H1 (cell line): Measurements from ENCODE around the gene CDK19. TPM values are rescaled to one million over a fixed set of nuclear protein-coding genes. Genes with fewer than 3 reads are reported as not detected.

Experiments used
- CTCF ChIA-PET: fragments of 300-600 bp; sonication (Branson Sonifier 250); formaldehyde crosslinking; loops from one replicate; lab custom pipeline; 2021; ENCODE audit not compliant: partially characterized antibody; lab: Charles Lee
- POLR2A ChIA-PET: fragments of 300-600 bp; sonication (Branson Sonifier 250); formaldehyde crosslinking; loops from one replicate; lab custom pipeline; 2021; ENCODE audit warnings: inconsistent platforms; ENCODE audit not compliant: partially characterized antibody; lab: Charles Lee
- DNase-seq, 2 experiments: peaks; one replicate each; pipeline versions ENCODE4 v3.0.0 to v3.0.0-alpha.2; 2010 to 2022; ENCODE audit warnings: low spot score in 2 of 2, low read depth in 1 of 2, mixed read lengths in 1 of 2
- FAIRE-seq: peaks from 2 replicates; lab custom pipeline; 2011; peaks lifted over from hg19 to GRCh38; lab: Jason Lieb, UNC
- H2AFZ ChIP-seq: 2 replicates; pipeline ENCODE4 v1.8.1; 2012; ENCODE audit warnings: low read length, inconsistent platforms
- H2AK5ac ChIP-seq: 2 replicates; pipeline ENCODE4 v1.6.1; 2013; ENCODE audit warnings: low read depth, low read length
- H2BK120ac ChIP-seq: replicated peaks from 2 replicates; pipeline ENCODE3; 2013; ENCODE audit warnings: low read depth, low read length, inconsistent platforms
- H2BK12ac ChIP-seq: 2 replicates; pipeline ENCODE4 v1.6.1; 2013; ENCODE audit warnings: low read depth, low read length
- H2BK15ac ChIP-seq: 2 replicates; pipeline ENCODE4 v1.6.1; 2013; ENCODE audit warnings: low read length
- H2BK20ac ChIP-seq: 2 replicates; pipeline ENCODE4 v1.6.1; 2013; ENCODE audit warnings: low read length
- H2BK5ac ChIP-seq: 2 replicates; pipeline ENCODE4 v1.6.1; 2013; ENCODE audit warnings: low read depth, low read length
- H3K14ac ChIP-seq: 2 replicates; pipeline ENCODE4 v1.6.1; 2013; ENCODE audit warnings: inconsistent platforms; ENCODE audit not compliant: insufficient read length
- H3K18ac ChIP-seq: 2 replicates; pipeline ENCODE4 v1.6.1; 2013; ENCODE audit warnings: low read length; ENCODE audit errors: extremely low read depth
- H3K23ac ChIP-seq: 2 replicates; pipeline ENCODE4 v1.6.1; 2013; ENCODE audit warnings: inconsistent platforms; ENCODE audit not compliant: insufficient read length
- H3K23me2 ChIP-seq: 2 replicates; pipeline ENCODE4 v1.6.1; 2013; ENCODE audit warnings: low read depth, low read length
- H3K27ac ChIP-seq: 2 replicates; pipeline ENCODE4 v1.6.1; 2011; ENCODE audit warnings: low read depth, low read length, inconsistent platforms
- H3K27me3 ChIP-seq, 4 experiments: replicated peaks in 1 of 4; 1 replicate in 1 of 4; 2 replicates in 3 of 4; pipeline versions ENCODE4 v1.6.1 to v1.8.1; 2011 to 2013; ENCODE audit warnings: low read length in 3 of 4, mild to moderate bottlenecking in 3 of 4, inconsistent platforms in 2 of 4, mixed read lengths in 2 of 4, moderate library complexity in 1 of 4; ENCODE audit not compliant: control insufficient read depth in 3 of 4, insufficient read depth in 3 of 4; ENCODE audit errors: extremely low read depth in 1 of 4
- H3K36me3 ChIP-seq, 4 experiments: 2 replicates each; pipeline versions ENCODE4 v1.6.1 to v1.8.1; 2011 to 2013; ENCODE audit warnings: mild to moderate bottlenecking in 4 of 4, low read length in 3 of 4, moderate library complexity in 2 of 4, control low read depth in 1 of 4, inconsistent platforms in 1 of 4; ENCODE audit not compliant: insufficient read depth in 4 of 4, control insufficient read depth in 2 of 4
- H3K4ac ChIP-seq: replicated peaks from 2 replicates; pipeline ENCODE3; 2013; ENCODE audit warnings: low read length, low read depth, mixed read lengths, inconsistent platforms; ENCODE audit not compliant: insufficient read length
- H3K4me1 ChIP-seq, 4 experiments: replicated peaks in 1 of 4; 1 replicate in 1 of 4; 2 replicates in 3 of 4; pipeline versions ENCODE4 v1.6.1 to v1.8.1; 2011 to 2013; ENCODE audit warnings: low read length in 3 of 4, inconsistent platforms in 2 of 4, mixed read lengths in 1 of 4; ENCODE audit not compliant: insufficient read depth in 4 of 4, control insufficient read depth in 3 of 4
- H3K4me2 ChIP-seq, 2 experiments: 2 replicates each; pipeline versions ENCODE4 v1.6.1 to v1.8.1; 2011 to 2013; ENCODE audit warnings: low read depth in 2 of 2, low read length in 2 of 2, control low read depth in 1 of 2, inconsistent platforms in 1 of 2, mild to moderate bottlenecking in 1 of 2; ENCODE audit not compliant: insufficient read depth in 1 of 2
- H3K4me3 ChIP-seq, 4 experiments: fragments of 200-600, 300-600 bp in 1 of 4; sonication (generic), shearing (Covaris generic), sonication (Bioruptor Twin) in 1 of 4; 2 replicates each; pipeline versions ENCODE4 v1.5.1 to v1.8.1; 2011 to 2016; ENCODE audit warnings: low read length in 4 of 4, low read depth in 3 of 4, control low read depth in 2 of 4, inconsistent platforms in 2 of 4, mild to moderate bottlenecking in 2 of 4, mixed read lengths in 1 of 4, moderate library complexity in 1 of 4; ENCODE audit not compliant: insufficient read depth in 2 of 4; ENCODE audit errors: extremely low read depth in 1 of 4
- H3K56ac ChIP-seq: replicated peaks from 2 replicates; pipeline ENCODE3; 2013; ENCODE audit warnings: low read depth, mild to moderate bottlenecking, mixed read lengths, low read length, inconsistent platforms; ENCODE audit not compliant: insufficient read length
- H3K79me1 ChIP-seq: 2 replicates; pipeline ENCODE4 v1.6.1; 2013; ENCODE audit warnings: low read depth, low read length, control low read depth
- H3K79me2 ChIP-seq, 2 experiments: 2 replicates each; pipeline versions ENCODE4 v1.6.1 to v1.8.1; 2012 to 2013; ENCODE audit warnings: low read length in 2 of 2, mild to moderate bottlenecking in 2 of 2, inconsistent platforms in 1 of 2; ENCODE audit not compliant: insufficient read depth in 2 of 2, control insufficient read depth in 1 of 2
- H3K9ac ChIP-seq, 4 experiments: replicated peaks in 1 of 4; 1 replicate in 1 of 4; 2 replicates in 3 of 4; pipeline versions ENCODE4 v1.6.1 to v1.8.1; 2011 to 2013; ENCODE audit warnings: low read depth in 3 of 4, low read length in 3 of 4, control low read depth in 2 of 4, mild to moderate bottlenecking in 2 of 4, moderate library complexity in 2 of 4, inconsistent platforms in 1 of 4; ENCODE audit errors: extremely low read depth in 1 of 4
- H3K9me3 ChIP-seq, 2 experiments: 2 replicates each; pipeline versions ENCODE4 v1.6.1 to v1.8.1; 2012 to 2013; ENCODE audit warnings: mild to moderate bottlenecking in 2 of 2, moderate library complexity in 2 of 2, control low read depth in 1 of 2, inconsistent platforms in 1 of 2, low read depth in 1 of 2, low read length in 1 of 2, mixed read lengths in 1 of 2; ENCODE audit not compliant: insufficient read depth in 2 of 2
- H4K20me1 ChIP-seq, 2 experiments: replicated peaks in 1 of 2; 2 replicates each; pipeline versions ENCODE3 to v1.8.1; 2011 to 2013; ENCODE audit warnings: inconsistent platforms in 2 of 2, low read length in 2 of 2, mild to moderate bottlenecking in 1 of 2; ENCODE audit not compliant: insufficient read depth in 2 of 2, control insufficient read depth in 1 of 2
- H4K5ac ChIP-seq: 2 replicates; pipeline ENCODE4 v1.6.1; 2013; ENCODE audit warnings: low read length, low read depth, mixed read lengths, inconsistent platforms; ENCODE audit not compliant: insufficient read length
- H4K8ac ChIP-seq: 2 replicates; pipeline ENCODE4 v1.8.0; 2013; ENCODE audit warnings: mild to moderate bottlenecking, moderate library complexity, low read length, inconsistent platforms; ENCODE audit not compliant: insufficient read depth; ENCODE audit errors: extremely low read depth
- H4K91ac ChIP-seq: replicated peaks from 2 replicates; pipeline ENCODE3; 2013; ENCODE audit warnings: low read length, mixed read lengths, inconsistent platforms; ENCODE audit not compliant: insufficient read length
- BRCA1 ChIP-seq: IDR thresholded peaks from 2 replicates; pipeline ENCODE4 v1.6.1; 2012; ENCODE audit warnings: low read depth, low read length, improper control_type of control experiment
- CEBPB ChIP-seq: IDR thresholded peaks from 2 replicates; pipeline ENCODE4 v1.6.1; 2012; ENCODE audit warnings: low read depth, low read length
- CHD1 ChIP-seq: IDR thresholded peaks from 2 replicates; pipeline ENCODE4 v1.6.1; 2012; ENCODE audit warnings: low read depth, low read length, improper control_type of control experiment
- CREB1 ChIP-seq: IDR thresholded peaks from 2 replicates; pipeline ENCODE4 v1.6.1; 2012; ENCODE audit warnings: inconsistent platforms
- EZH2 ChIP-seq: fragments of 200-600 bp; sonication (generic); IDR thresholded peaks from 2 replicates; pipeline ENCODE4 v1.7.1; 2012; ENCODE audit warnings: low read depth, mild to moderate bottlenecking, moderate library complexity, low read length, inconsistent platforms; ENCODE audit not compliant: severe bottlenecking
- FOSL1 ChIP-seq: IDR thresholded peaks from 2 replicates; pipeline ENCODE4 v1.6.1; 2011; ENCODE audit warnings: mild to moderate bottlenecking, low read depth, low read length, moderate library complexity; ENCODE audit not compliant: insufficient read depth
- GABPA ChIP-seq: IDR thresholded peaks from 2 replicates; pipeline ENCODE4 v1.6.1; 2011; ENCODE audit warnings: mild to moderate bottlenecking, low read length, moderate library complexity, borderline replicate concordance; ENCODE audit not compliant: insufficient read depth
- GTF2F1 ChIP-seq: IDR thresholded peaks from 2 replicates; pipeline ENCODE4 v1.6.1; 2012; ENCODE audit warnings: low read depth, low read length, improper control_type of control experiment, borderline replicate concordance
- JUN ChIP-seq: IDR thresholded peaks from 2 replicates; pipeline ENCODE4 v1.6.1; 2011; ENCODE audit warnings: low read depth, mild to moderate bottlenecking, improper control_type of control experiment, low read length
- NRF1 ChIP-seq: IDR thresholded peaks from 2 replicates; pipeline ENCODE4 v1.6.1; 2011; ENCODE audit warnings: mild to moderate bottlenecking, low read depth, low read length, improper control_type of control experiment
- POLR2A ChIP-seq, 2 experiments: IDR thresholded peaks; 1 replicate in 1 of 2; 2 replicates in 1 of 2; pipeline ENCODE4 v1.6.1; 2011; ENCODE audit warnings: low read depth in 2 of 2, low read length in 2 of 2, mild to moderate bottlenecking in 2 of 2; ENCODE audit errors: control extremely low read depth in 1 of 2
- SAP30 ChIP-seq: fragments of 300-600 bp; sonication (generic); IDR thresholded peaks from 2 replicates; pipeline ENCODE4 v1.7.1; 2012; ENCODE audit warnings: low read length, moderate library complexity, mild to moderate bottlenecking, inconsistent platforms; ENCODE audit not compliant: insufficient read depth, insufficient replicate concordance
- WGBS, 2 experiments: shearing (Covaris generic) in 1 of 2; methylation state at CpG; one replicate each; pipeline versions ENCODE4 v1.1.6 to v1.1.7; 2013 to 2015; ENCODE audit warnings: low lambda C conversion rate in 2 of 2, mixed read lengths in 2 of 2, inconsistent platforms in 1 of 2, low coverage in 1 of 2, missing lambda C conversion rate in 1 of 2; ENCODE audit not compliant: insufficient replicate concordance in 2 of 2, insufficient coverage in 1 of 2, insufficient read length in 1 of 2; ENCODE audit errors: extremely low coverage in 1 of 2, missing lambda C conversion rate in 1 of 2; 5-methylcytosine and 5-hydroxymethylcytosine counted together
- polyA plus RNA-seq, 7 experiments: library from polyadenylated mRNA; depleted of rRNA in 3 of 7; stranded (reverse) in 5 of 7; unstranded in 2 of 7; fragments of >200 nt in 5 of 7; fragments of 200-250 nt in 2 of 7; gene quantifications; 1 replicate in 5 of 7; 2 replicates in 1 of 7; 4 replicates in 1 of 7; pipeline versions ENCODE4 v1.2.1 to v1.2.3, GENCODE V29; 2011 to 2013; ENCODE audit warnings: missing spikeins in 2 of 7, mixed read lengths in 2 of 7
- total RNA-seq: library from RNA; stranded (reverse); fragmentation: NEBNext Ultra II Directional; extraction: Animal tissue kit (Norgen Biotek cat#: 25700); gene quantifications from 2 replicates; pipeline ENCODE4 v1.2.1, GENCODE V29; 2021

Gene CDK19
- total and polyA plus RNA-seq, 2 of the 8 experiments (the other 6 are each of a cell fraction or from before 2014, with no cell fraction given): 4.9 to 12.6 TPM

DNA sequence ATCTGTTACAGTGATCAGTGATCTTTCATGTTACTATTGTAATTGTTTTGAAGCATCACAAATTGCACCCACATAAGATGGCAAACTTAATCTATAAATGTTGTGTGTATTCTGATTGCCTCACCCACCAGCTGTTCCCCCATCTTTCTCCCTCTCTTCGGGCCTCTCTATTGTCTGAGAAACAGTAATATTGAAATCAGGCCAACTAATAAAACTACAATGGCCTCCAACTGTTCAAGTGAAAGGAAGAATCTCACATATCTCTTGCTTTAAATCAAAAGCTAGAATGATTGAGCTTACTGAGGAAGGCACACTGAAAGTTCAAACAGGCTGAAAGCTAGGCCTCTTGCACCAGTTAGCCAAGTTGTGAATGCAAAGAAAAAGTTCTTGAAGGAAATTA is 141.2 kb downstream of the CDK19 start:
- H3K79me2 ChIP-seq: no peaks in the 10 kb centered on the region
- H3K27me3 ChIP-seq: no peaks in the 10 kb centered on the region
- TF ChIP-seq FOSL1 (no peak), NRF1 (no peak), GTF2F1 (no peak), CEBPB (no peak), CREB1 (no peak), GABPA (no peak), CHD1 (no peak), BRCA1 (no peak), POLR2A (IDR thresholded peaks at IDR 0.05; ENCODE audit: control extremely low read depth in 1 of 2, low read depth in 2 of 2, low read length in 2 of 2) (no peak), EZH2 (no peak), SAP30 (no peak), JUN (no peak)
- H3K14ac ChIP-seq: no peak overlapping the region
- no peaks in the 10 kb centered on the region for H3K36me3 ChIP-seq
- no peak overlapping the region for H2BK120ac ChIP-seq
- H3K4me2 ChIP-seq: no peak overlapping the region
- H2BK20ac ChIP-seq: no peak overlapping the region
- H3K4me3 ChIP-seq: no peak overlapping the region
- no peak overlapping the region for H2BK15ac ChIP-seq
- ChIA-PET POLR2A (no interaction called here), CTCF (interaction anchor here (2.3 kb wide), 1 partner anchor 8 kb away, joined by 8 read pairs; no protein-coding TSS in a partner anchor)
- H3K79me1 ChIP-seq: no peaks in the 10 kb centered on the region
- H2BK12ac ChIP-seq: no peak overlapping the region
- H4K91ac ChIP-seq: no peak overlapping the region
- H3K23me2 ChIP-seq: no peaks in the 10 kb centered on the region
- H3K56ac ChIP-seq: no peak overlapping the region
- no peak overlapping the region for H4K8ac ChIP-seq
- H3K18ac ChIP-seq: no peak overlapping the region
- no peak overlapping the region for H2AK5ac ChIP-seq
- H2AFZ ChIP-seq: no peak overlapping the region
- H3K4me1 ChIP-seq: no peaks in the 10 kb centered on the region
- no peak for DNase-seq
- H4K20me1 ChIP-seq: no peaks in the 10 kb centered on the region
- no peak overlapping the region for H3K9ac ChIP-seq
- H3K4ac ChIP-seq: no peak overlapping the region
- no peaks in the 10 kb centered on the region for H3K9me3 ChIP-seq
- H4K5ac ChIP-seq: no peak overlapping the region
- no peak for FAIRE-seq
- no peak overlapping the region for H2BK5ac ChIP-seq
- H3K23ac ChIP-seq: no peak overlapping the region
- WGBS, 2 experiments: 80% methylated on average over 1 of the region's 1 CpG; no CpG with 5 or more reads in 1 of the 2 experiments
- H3K27ac ChIP-seq: no peak overlapping the region
